D721Med (cell line): ENCODE data around the gene GPR176.
"Not testable (repeated sequence)": the region's sequence is repeated elsewhere in the genome, so short reads cannot be mapped to it uniquely, and the experiment has no call there.

ENCODE experiments used
- DNase-seq: peaks from one replicate; pipeline ENCODE4 v3.0.0; 2011; ENCODE audit warnings: low spot score; ENCODE audit not compliant: insufficient read length
- FAIRE-seq: peaks from 2 replicates; lab custom pipeline; 2011; peaks lifted over from hg19 to GRCh38; lab: Jason Lieb, UNC
- CTCF ChIP-seq: IDR thresholded peaks from 2 replicates; pipeline ENCODE4 v1.5.1; 2012; ENCODE audit warnings: mild to moderate bottlenecking, control low read depth; ENCODE audit not compliant: insufficient read depth; ENCODE audit errors: missing control alignments

The GPR176 gene

GRCh38 chr15:39909007-39909406 lies 11.1 kb downstream of the GPR176 start:
- TF ChIP-seq CTCF = no peak
- DNase-seq = no peak
- FAIRE-seq = no peak

- FAIRE-seq (no peak), DNase-seq (no peak)
- no peak for TF ChIP-seq CTCF
Measured at GRCh38 chr15:39908186-39908585, 11.9 kb downstream of the GPR176 start.

GRCh38 chr15:39907216-39907615 lies 12.8 kb downstream of the GPR176 start:
- DNase-seq (no peak), FAIRE-seq (no peak)
- TF ChIP-seq CTCF = no peak

- no peak for FAIRE-seq
- TF ChIP-seq CTCF = no peak
- DNase-seq = no peak
Measured at GRCh38 chr15:39904115-39904514, 16.0 kb downstream of the GPR176 start.

- no peak for FAIRE-seq
- DNase-seq = no peak
- TF ChIP-seq CTCF = no peak
Measured at GRCh38 chr15:39898317-39898716, 21.7 kb downstream of the GPR176 start.

- no peak for TF ChIP-seq CTCF
- FAIRE-seq (no peak), DNase-seq (no peak)
Measured at GRCh38 chr15:39896846-39897245, 23.2 kb downstream of the GPR176 start.

GRCh38 chr15:39896101-39896500 lies 24.0 kb downstream of the GPR176 start:
- DNase-seq (no peak), FAIRE-seq (no peak)
- no peak for TF ChIP-seq CTCF

- FAIRE-seq, DNase-seq: not testable (repeated sequence)
Measured at GRCh38 chr15:39893051-39893450, 27.0 kb downstream of the GPR176 start.
